ENCODE data around the gene CD40. TPM values are rescaled to one million over a fixed set of nuclear protein-coding genes. Genes with fewer than 3 reads are reported as not detected.
A peak's percentile ranks its signal among the peaks of the same experiment; 100 is the strongest.
"Not testable (repeated sequence)": the region's sequence is repeated elsewhere in the genome, so short reads cannot be mapped to it uniquely, and the experiment has no call there.

Gene CD40
- total RNA-seq, 1 donor from 2014 or later: 3.7 TPM

DNA sequence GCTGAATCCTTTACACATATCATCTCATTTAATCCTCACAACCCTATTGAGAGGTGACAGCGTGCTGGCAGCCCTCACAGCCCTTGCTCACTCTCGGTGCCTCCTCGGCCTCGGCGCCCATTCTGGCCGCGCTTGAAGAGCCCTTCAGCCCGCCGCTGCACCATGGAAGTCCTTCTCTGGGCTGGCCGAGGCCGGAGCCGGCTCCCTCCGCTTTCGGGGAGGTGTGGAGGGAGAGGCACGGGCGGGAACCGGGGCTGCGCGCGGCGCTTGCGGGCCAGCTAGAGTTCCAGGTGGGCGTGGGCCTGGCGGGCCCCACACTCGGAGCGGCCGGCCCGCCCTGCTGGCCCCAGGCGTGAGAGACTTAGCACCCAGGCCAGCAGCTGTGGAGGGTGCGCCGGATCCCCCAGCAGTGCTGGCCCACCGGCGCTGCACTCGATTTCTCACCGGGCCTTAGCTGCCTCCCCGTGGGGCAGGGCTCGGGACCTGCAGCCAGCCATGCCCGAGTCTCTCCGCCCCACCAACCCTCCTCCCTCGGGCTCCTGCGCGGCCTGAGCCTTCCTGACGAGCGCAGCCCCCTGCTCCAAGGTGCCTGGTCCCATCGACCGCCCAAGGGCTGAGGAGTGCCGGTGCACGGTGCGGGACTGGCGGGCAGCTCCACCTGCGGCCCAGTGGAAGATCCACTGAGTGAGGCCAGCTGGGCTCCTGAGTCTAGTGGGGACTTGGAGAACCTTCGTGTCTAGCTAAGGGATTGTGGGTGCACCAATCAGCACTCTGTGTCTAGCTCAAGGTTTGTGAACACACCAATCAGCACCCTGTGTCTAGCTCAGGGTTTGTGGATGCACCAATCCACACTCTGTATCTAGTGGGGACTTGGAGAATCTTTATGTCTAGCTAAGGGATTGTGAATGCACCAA is 26.2 kb upstream of the CD40 start:
- not testable (repeated sequence) for H3K36me3 ChIP-seq (ENCODE audit: control insufficient read depth in 3 of 3, insufficient read depth in 3 of 3, low read length in 3 of 3); H3K4me3 ChIP-seq (ENCODE audit: low read length in 3 of 3); H3K27me3 ChIP-seq (ENCODE audit: control insufficient read depth in 3 of 3, insufficient read depth in 3 of 3, low read length in 3 of 3); H3K9ac ChIP-seq (ENCODE audit: low read depth in 1 of 3, low read length in 3 of 3); H3K9me3 ChIP-seq (ENCODE audit: control insufficient read depth in 3 of 3, low read length in 3 of 3); H3K27ac ChIP-seq (ENCODE audit: low read depth, low read length)
- H3K4me1 ChIP-seq (ENCODE audit: control insufficient read depth in 3 of 3, insufficient read depth in 3 of 3, low read length in 3 of 3): peaks cover 15 to 21% (median 17%) of the 10 kb centered on the region in 3 donors

DNA sequence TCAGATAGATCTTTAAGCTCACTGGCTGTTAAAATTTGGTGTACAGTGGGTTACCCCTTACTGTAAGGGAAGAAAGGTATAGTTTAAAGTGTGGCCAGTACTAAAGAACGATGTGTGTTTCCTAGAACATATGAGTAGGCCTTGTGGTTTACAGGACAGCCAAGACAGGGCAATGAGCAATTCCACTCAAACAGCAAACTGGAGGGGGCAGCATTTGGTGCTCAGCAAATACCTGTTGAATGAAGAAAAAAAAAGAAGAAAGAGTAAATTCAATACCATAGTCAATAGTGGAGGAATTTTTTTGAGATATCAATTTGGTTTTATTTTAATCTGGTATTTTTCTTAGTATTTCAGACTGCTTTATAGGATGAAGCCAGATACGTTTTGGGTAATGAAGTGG is 24.6 kb upstream of the CD40 start:
- Histone ChIP-seq H3K36me3 (ENCODE audit: control insufficient read depth in 3 of 3, insufficient read depth in 3 of 3, low read length in 3 of 3) (no peaks in the 10 kb centered on the region), H3K4me3 (ENCODE audit: low read length in 3 of 3) (no peak overlapping the region), H3K9ac (ENCODE audit: low read depth in 1 of 3, low read length in 3 of 3) (no peak overlapping the region), H3K27ac (ENCODE audit: low read depth, low read length) (no peak overlapping the region), H3K27me3 (ENCODE audit: control insufficient read depth in 3 of 3, insufficient read depth in 3 of 3, low read length in 3 of 3) (peaks cover 0 to 5% (median under 1%) of the 10 kb centered on the region in 3 donors), H3K4me1 (ENCODE audit: control insufficient read depth in 3 of 3, insufficient read depth in 3 of 3, low read length in 3 of 3) (peaks cover 7 to 14% (median 7%) of the 10 kb centered on the region in 3 donors), H3K9me3 (ENCODE audit: control insufficient read depth in 3 of 3, low read length in 3 of 3) (no peaks in the 10 kb centered on the region)

DNA sequence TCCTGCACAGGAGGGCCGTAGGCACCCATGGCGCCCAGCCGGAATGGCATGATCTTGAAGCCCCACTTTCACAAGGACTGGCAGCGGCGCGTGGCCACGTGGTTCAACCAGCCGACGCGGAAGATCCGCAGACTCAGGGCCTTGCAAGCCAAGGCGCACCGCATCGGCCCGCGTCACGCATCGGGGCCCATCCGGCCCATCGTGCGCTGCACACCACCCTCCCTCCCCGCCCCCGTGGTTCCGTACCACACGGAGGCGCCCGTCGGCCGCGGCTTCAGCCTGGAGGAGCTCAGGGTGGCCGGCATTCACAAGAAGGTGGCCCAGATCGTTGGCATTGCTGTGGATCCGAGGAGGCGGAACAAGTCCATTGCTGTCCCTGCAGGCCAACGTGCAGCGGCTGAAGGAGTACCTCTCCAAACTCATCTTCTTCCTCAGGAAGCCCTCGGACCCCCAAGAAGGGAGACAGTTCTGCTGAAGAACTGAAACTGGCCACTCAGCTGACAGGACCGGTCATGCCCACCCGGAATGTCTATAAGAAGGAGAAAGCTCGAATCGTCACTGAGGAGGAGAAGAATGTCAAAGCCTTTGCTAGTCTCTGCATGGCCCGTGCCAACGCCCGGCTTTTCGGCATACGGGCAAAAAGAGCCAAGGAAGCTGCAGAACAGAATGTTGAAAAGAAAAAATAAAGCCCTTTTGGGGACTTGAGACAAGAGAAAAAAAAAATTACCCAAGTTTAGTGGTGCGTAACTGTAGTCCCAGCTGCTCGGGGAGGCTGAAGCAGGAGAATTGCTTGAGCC is 18.4 kb upstream of the CD40 start:
- Histone ChIP-seq H3K27me3 (ENCODE audit: control insufficient read depth in 3 of 3, insufficient read depth in 3 of 3, low read length in 3 of 3) (peaks cover 28 to 33% (median 29%) of the 10 kb centered on the region in 3 donors), H3K27ac (ENCODE audit: low read depth, low read length) (no peak overlapping the region), H3K9me3 (ENCODE audit: control insufficient read depth in 3 of 3, low read length in 3 of 3) (peaks cover 0 to 3% (median 0%) of the 10 kb centered on the region in 3 donors), H3K4me1 (ENCODE audit: control insufficient read depth in 3 of 3, insufficient read depth in 3 of 3, low read length in 3 of 3) (peaks cover 0 to 5% (median 0%) of the 10 kb centered on the region in 3 donors), H3K36me3 (ENCODE audit: control insufficient read depth in 3 of 3, insufficient read depth in 3 of 3, low read length in 3 of 3) (no peaks in the 10 kb centered on the region), H3K9ac (ENCODE audit: low read depth in 1 of 3, low read length in 3 of 3) (no peak overlapping the region), H3K4me3 (ENCODE audit: low read length in 3 of 3) (peak overlapping the region in 2 of 3 donors; percentile 14 to 45)

DNA sequence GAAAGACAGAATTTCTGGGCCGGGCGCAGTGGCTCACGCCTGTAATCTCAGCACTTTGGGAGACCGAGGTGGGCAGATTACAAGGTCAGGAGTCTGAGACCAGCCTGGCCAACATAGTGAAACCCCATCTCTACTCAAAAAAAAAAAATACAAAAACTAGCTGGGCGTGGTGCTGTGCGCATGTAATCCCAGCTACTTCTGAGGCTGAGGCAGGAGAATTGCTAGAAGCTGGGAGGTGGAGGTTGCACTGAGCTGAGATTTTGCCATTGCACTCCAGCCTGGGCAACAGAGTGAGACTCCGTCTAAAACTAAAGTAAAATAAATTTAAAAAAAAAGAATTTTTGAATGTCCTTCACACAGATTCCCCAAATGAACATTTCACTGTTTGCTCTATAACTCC is 17.7 kb upstream of the CD40 start:
- H3K9me3 ChIP-seq (ENCODE audit: control insufficient read depth in 3 of 3, low read length in 3 of 3); H3K9ac ChIP-seq (ENCODE audit: low read depth in 1 of 3, low read length in 3 of 3); H3K36me3 ChIP-seq (ENCODE audit: control insufficient read depth in 3 of 3, insufficient read depth in 3 of 3, low read length in 3 of 3); H3K4me1 ChIP-seq (ENCODE audit: control insufficient read depth in 3 of 3, insufficient read depth in 3 of 3, low read length in 3 of 3); H3K4me3 ChIP-seq (ENCODE audit: low read length in 3 of 3); H3K27ac ChIP-seq (ENCODE audit: low read depth, low read length): not testable (repeated sequence)
- peaks cover 29 to 33% (median 31%) of the 10 kb centered on the region in 3 donors for H3K27me3 ChIP-seq (ENCODE audit: control insufficient read depth in 3 of 3, insufficient read depth in 3 of 3, low read length in 3 of 3)

DNA sequence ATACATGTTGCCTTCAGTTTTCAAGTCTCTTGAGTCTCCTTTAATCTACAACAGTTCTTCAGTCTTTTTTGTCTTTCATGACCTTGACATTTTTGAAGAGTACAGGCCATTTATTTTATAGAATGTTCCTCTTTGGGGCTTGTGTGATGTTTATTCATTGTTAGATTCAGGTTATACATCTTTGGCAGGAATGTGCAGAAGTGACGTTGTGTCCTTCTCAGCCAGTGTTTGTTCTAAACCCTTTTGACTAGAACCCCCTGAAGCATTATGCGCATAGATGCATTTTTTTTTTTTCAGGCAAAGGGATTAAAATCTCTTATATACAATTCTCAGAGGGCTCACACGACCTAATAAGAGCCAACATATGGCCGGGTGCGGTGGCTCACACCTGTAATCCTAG is 17.1 kb upstream of the CD40 start:
- H3K9ac ChIP-seq (ENCODE audit: low read depth in 1 of 3, low read length in 3 of 3): no peak overlapping the region
- H3K36me3 ChIP-seq (ENCODE audit: control insufficient read depth in 3 of 3, insufficient read depth in 3 of 3, low read length in 3 of 3): no peaks in the 10 kb centered on the region
- H3K27ac ChIP-seq (ENCODE audit: low read depth, low read length): no peak overlapping the region
- H3K4me1 ChIP-seq (ENCODE audit: control insufficient read depth in 3 of 3, insufficient read depth in 3 of 3, low read length in 3 of 3): peaks cover 0 to 5% (median 0%) of the 10 kb centered on the region in 3 donors
- peaks cover 0 to 3% (median 0%) of the 10 kb centered on the region in 3 donors for H3K9me3 ChIP-seq (ENCODE audit: control insufficient read depth in 3 of 3, low read length in 3 of 3)
- H3K27me3 ChIP-seq (ENCODE audit: control insufficient read depth in 3 of 3, insufficient read depth in 3 of 3, low read length in 3 of 3): peaks cover 29 to 33% (median 31%) of the 10 kb centered on the region in 3 donors
- H3K4me3 ChIP-seq (ENCODE audit: low read length in 3 of 3): no peak overlapping the region

DNA sequence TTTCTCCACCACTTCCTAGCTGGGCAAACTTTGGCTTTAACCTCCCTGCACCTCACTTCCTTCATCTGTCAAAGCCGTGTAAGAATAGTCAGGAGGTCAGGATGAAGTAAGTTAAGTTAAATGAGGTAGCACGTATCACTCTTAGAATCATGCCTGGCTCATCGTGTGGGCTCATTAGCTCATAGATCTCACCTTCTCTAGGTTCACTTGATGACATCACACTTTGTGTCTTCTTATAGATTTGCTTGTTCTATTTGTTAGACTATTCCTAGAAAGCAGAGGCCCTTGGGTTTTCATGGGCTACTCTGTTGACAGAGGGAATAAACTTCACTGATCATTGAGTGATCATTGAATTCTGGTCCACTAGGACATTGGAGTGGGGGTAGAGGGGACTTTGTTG is 16.2 kb upstream of the CD40 start:
- Histone ChIP-seq H3K9ac (ENCODE audit: low read depth in 1 of 3, low read length in 3 of 3) (no peak overlapping the region), H3K9me3 (ENCODE audit: control insufficient read depth in 3 of 3, low read length in 3 of 3) (peaks cover 0 to 3% (median 0%) of the 10 kb centered on the region in 3 donors), H3K4me1 (ENCODE audit: control insufficient read depth in 3 of 3, insufficient read depth in 3 of 3, low read length in 3 of 3) (peaks cover 0 to 5% (median 0%) of the 10 kb centered on the region in 3 donors), H3K4me3 (ENCODE audit: low read length in 3 of 3) (no peak overlapping the region), H3K36me3 (ENCODE audit: control insufficient read depth in 3 of 3, insufficient read depth in 3 of 3, low read length in 3 of 3) (no peaks in the 10 kb centered on the region), H3K27ac (ENCODE audit: low read depth, low read length) (no peak overlapping the region), H3K27me3 (ENCODE audit: control insufficient read depth in 3 of 3, insufficient read depth in 3 of 3, low read length in 3 of 3) (peaks cover 29 to 35% (median 31%) of the 10 kb centered on the region in 3 donors)

DNA sequence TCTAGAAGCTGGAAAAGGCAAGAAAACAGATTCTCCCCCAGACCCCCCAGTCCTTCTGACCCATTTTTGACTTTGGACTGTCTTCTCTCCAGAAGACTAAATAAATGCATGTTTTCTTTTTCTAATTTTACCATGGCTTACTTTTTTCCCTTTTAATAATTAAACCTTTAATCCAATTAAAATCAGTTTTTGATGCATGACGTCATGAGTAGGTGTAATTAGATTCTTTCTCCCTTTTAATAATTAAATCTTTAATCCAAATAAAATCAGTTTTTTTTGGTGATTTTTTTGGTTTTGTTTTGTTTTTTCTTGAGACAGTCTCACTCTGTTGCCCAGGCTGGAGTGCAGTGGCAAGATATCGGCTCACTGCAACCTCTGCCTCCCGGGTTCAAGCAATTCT is 15.2 kb upstream of the CD40 start:
- Histone ChIP-seq H3K4me3 (ENCODE audit: low read length in 3 of 3) (no peak overlapping the region), H3K4me1 (ENCODE audit: control insufficient read depth in 3 of 3, insufficient read depth in 3 of 3, low read length in 3 of 3) (peaks cover 0 to 5% (median 0%) of the 10 kb centered on the region in 3 donors), H3K27ac (ENCODE audit: low read depth, low read length) (no peak overlapping the region), H3K9me3 (ENCODE audit: control insufficient read depth in 3 of 3, low read length in 3 of 3) (peaks cover 0 to 3% (median 0%) of the 10 kb centered on the region in 3 donors), H3K9ac (ENCODE audit: low read depth in 1 of 3, low read length in 3 of 3) (no peak overlapping the region), H3K36me3 (ENCODE audit: control insufficient read depth in 3 of 3, insufficient read depth in 3 of 3, low read length in 3 of 3) (no peaks in the 10 kb centered on the region), H3K27me3 (ENCODE audit: control insufficient read depth in 3 of 3, insufficient read depth in 3 of 3, low read length in 3 of 3) (peaks cover 24 to 36% (median 31%) of the 10 kb centered on the region in 3 donors)

DNA sequence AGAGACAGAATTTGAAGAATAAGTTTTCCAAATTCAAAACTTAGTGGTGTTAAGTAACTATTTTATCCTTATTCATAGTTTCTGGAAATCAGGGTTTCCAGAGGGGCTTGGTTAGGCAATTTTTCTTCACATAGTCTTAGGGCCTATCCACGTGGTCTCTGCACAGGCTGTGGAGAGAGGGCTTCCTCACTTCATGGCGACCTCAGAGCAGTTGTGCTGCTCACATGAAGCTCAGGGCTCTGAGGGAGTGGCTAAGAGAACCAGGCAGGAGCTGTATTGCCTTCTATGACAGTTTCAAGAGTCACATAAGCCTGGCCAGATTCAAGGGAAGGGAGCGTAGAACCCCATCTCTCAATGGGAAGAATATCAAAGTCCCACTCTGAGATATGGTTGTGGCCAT is 13.9 kb upstream of the CD40 start:
- Histone ChIP-seq H3K4me1 (ENCODE audit: control insufficient read depth in 3 of 3, insufficient read depth in 3 of 3, low read length in 3 of 3) (peaks cover 0 to 5% (median 0%) of the 10 kb centered on the region in 3 donors), H3K27me3 (ENCODE audit: control insufficient read depth in 3 of 3, insufficient read depth in 3 of 3, low read length in 3 of 3) (peaks cover 24 to 33% (median 32%) of the 10 kb centered on the region in 3 donors), H3K27ac (ENCODE audit: low read depth, low read length) (no peak overlapping the region), H3K4me3 (ENCODE audit: low read length in 3 of 3) (no peak overlapping the region), H3K9ac (ENCODE audit: low read depth in 1 of 3, low read length in 3 of 3) (no peak overlapping the region), H3K9me3 (ENCODE audit: control insufficient read depth in 3 of 3, low read length in 3 of 3) (peaks cover 0 to 3% (median 0%) of the 10 kb centered on the region in 3 donors), H3K36me3 (ENCODE audit: control insufficient read depth in 3 of 3, insufficient read depth in 3 of 3, low read length in 3 of 3) (no peaks in the 10 kb centered on the region)

DNA sequence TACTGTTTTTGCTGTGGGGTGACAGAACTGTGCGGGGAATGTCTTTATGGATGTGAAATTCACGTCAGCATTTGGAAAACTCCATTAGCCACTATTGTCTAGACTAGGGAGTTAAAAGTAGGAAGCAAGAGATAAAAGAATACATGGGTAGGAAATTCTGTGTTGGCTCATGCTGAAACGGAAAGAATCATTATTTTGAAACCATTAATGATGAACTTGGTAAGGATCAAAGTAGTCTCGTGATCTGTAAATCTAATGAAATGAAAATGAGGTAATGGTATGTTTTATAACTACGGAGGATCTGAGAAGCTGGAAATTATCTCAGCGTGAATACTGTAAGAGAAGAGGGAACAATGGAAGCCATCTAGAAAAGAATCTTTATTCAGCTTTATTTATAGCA is 11.1 kb upstream of the CD40 start:
- Histone ChIP-seq H3K27ac (ENCODE audit: low read depth, low read length) (no peak overlapping the region), H3K4me3 (ENCODE audit: low read length in 3 of 3) (no peak overlapping the region), H3K9me3 (ENCODE audit: control insufficient read depth in 3 of 3, low read length in 3 of 3) (peaks cover 0 to 3% (median 0%) of the 10 kb centered on the region in 3 donors), H3K27me3 (ENCODE audit: control insufficient read depth in 3 of 3, insufficient read depth in 3 of 3, low read length in 3 of 3) (peaks cover 11 to 19% (median 16%) of the 10 kb centered on the region in 3 donors), H3K36me3 (ENCODE audit: control insufficient read depth in 3 of 3, insufficient read depth in 3 of 3, low read length in 3 of 3) (no peaks in the 10 kb centered on the region), H3K9ac (ENCODE audit: low read depth in 1 of 3, low read length in 3 of 3) (no peak overlapping the region), H3K4me1 (ENCODE audit: control insufficient read depth in 3 of 3, insufficient read depth in 3 of 3, low read length in 3 of 3) (peaks cover 0 to 4% (median 0%) of the 10 kb centered on the region in 3 donors)
